A673 (cell line): ENCODE results near the gene P2RY11. TPM values are rescaled to one million over a fixed set of nuclear protein-coding genes. Genes with fewer than 3 reads are reported as not detected.

Experiments used
- BruUV-seq: library from RNA; stranded (reverse); fragments of 400-500 nt; replicated peaks from 2 replicates; lab custom pipeline; 2021; lab: Mats Ljungman, UMichigan
- CTCF ChIA-PET: fragments of 300-600 bp; sonication (Branson Sonifier 250); formaldehyde crosslinking; loops from one replicate; lab custom pipeline; 2022; ENCODE audit warnings: antibody characterized with exemption; lab: Charles Lee
- POLR2A ChIA-PET: fragments of 300-600 bp; sonication (Branson Sonifier 250); formaldehyde crosslinking; loops from one replicate; lab custom pipeline; 2022; ENCODE audit warnings: antibody characterized with exemption; ENCODE audit not compliant: low non-redundant PET; lab: Charles Lee
- DNase-seq: peaks from one replicate; pipeline ENCODE4 v3.0.0-alpha.2; 2015; ENCODE audit warnings: low spot score
- H3K27ac ChIP-seq: fragments of 200-600 bp; sonication (generic); 2 replicates; pipeline ENCODE4 v1.5.1; 2016; ENCODE audit warnings: mixed run types, low read depth, mild to moderate bottlenecking, mixed read lengths, antibody characterized with exemption, low read length; ENCODE audit not compliant: poor library complexity, severe bottlenecking
- H3K27me3 ChIP-seq: fragments of 200-600 bp; sonication (generic); replicated peaks from 2 replicates; pipeline ENCODE4 v1.6.1; 2017; ENCODE audit warnings: mixed run types, low read depth, mild to moderate bottlenecking, mixed read lengths, antibody characterized with exemption, low read length; ENCODE audit not compliant: insufficient read depth, poor library complexity
- H3K36me3 ChIP-seq: fragments of 200-600 bp; sonication (generic); 2 replicates; pipeline ENCODE4 v1.6.1; 2016; ENCODE audit warnings: mixed run types, mild to moderate bottlenecking, mixed read lengths, antibody characterized with exemption, low read length; ENCODE audit not compliant: insufficient read depth, poor library complexity, severe bottlenecking
- H3K4me1 ChIP-seq: fragments of 200-600 bp; sonication (generic); 2 replicates; pipeline ENCODE4 v1.6.1; 2017; ENCODE audit warnings: mixed run types, mild to moderate bottlenecking, mixed read lengths, antibody characterized with exemption, low read length; ENCODE audit not compliant: insufficient read depth, poor library complexity, severe bottlenecking
- H3K4me3 ChIP-seq: fragments of 200-600 bp; sonication (generic); 2 replicates; pipeline ENCODE4 v1.5.1; 2016; ENCODE audit warnings: low read depth, mixed run types, mild to moderate bottlenecking, mixed read lengths, low read length; ENCODE audit not compliant: poor library complexity, severe bottlenecking
- H3K9me3 ChIP-seq: fragments of 200-600 bp; sonication (generic); 2 replicates; pipeline ENCODE4 v1.6.1; 2016; ENCODE audit warnings: mixed run types, low read depth, mild to moderate bottlenecking, mixed read lengths, antibody characterized with exemption, low read length; ENCODE audit not compliant: poor library complexity, severe bottlenecking
- EZH2 ChIP-seq: fragments of 200-600 bp; sonication (generic); IDR thresholded peaks from 2 replicates; pipeline ENCODE4 v1.6.1; 2017; ENCODE audit warnings: borderline replicate concordance, low read depth, mild to moderate bottlenecking, mixed read lengths, antibody characterized with exemption, low read length; ENCODE audit not compliant: poor library complexity, severe bottlenecking
- intact Hi-C: fragments of 100-400 bp; cut with micrococcal nuclease; formaldehyde crosslinking; loops from one replicate; pipeline ENCODE4 v1.10.0; 2022; ENCODE audit not compliant: unreplicated experiment
- total RNA-seq: library from RNA; stranded (reverse); gene quantifications from 2 replicates; pipeline ENCODE4 v1.2.3, GENCODE V29; 2021
- TF ChIP-seq, protein P1 (sequence below): fragments of 300-800, 200-600 bp; sonication (generic); conservative IDR thresholded peaks from 2 replicates; pipeline ENCODE4 v1.5.1; 2017; ENCODE audit warnings: low read depth, mild to moderate bottlenecking, antibody characterized with exemption, low read length, moderate library complexity, mixed read lengths

P2RY11 gene
- total RNA-seq, 1 experiment from 2014 or later = 39.4 TPM

DNA sequence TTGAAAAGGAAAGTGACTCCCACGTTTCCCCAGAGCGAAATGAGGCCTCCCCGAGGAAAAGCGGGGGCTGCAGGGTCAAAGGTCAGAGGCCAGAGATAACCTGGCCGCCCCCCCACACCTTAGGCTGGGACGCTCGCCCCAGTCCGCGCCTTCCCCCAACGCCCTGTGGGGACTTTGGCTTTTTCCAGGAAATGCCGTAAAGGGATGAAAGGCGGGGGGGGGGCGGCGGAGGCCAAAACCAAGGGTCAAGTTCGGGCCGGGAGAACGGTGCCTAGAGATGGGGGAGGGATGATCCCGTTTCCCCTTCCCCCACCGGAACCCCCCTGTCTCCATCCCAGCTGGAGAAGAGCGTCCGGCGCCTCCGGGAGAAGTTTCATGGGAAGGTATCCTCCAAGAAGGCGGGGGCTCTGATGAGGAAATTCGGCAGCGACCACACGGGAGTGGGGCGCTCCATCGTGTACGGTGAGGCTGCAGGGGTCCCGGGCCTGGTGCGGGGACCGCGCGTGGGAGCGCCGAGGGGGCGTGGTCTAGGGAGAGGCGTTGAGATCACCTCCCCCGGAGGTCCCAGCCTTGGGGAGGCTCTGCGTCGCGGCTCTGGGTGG, 24.8 kb upstream of the P2RY11 start:
- intact Hi-C loops = no loop called here
- Histone ChIP-seq H3K4me1 (peaks cover 4% of the 10 kb centered on the region), H3K36me3 (no peaks in the 10 kb centered on the region), H3K27ac (peak overlapping the region; percentile 67), H3K27me3 (no peaks in the 10 kb centered on the region), H3K4me3 (peak overlapping the region; percentile 91), H3K9me3 (no peaks in the 10 kb centered on the region)
- ChIA-PET POLR2A (no interaction called here), CTCF (no interaction called here)
- no peak for TF ChIP-seq EZH2
- TF ChIP-seq, protein P1, sequence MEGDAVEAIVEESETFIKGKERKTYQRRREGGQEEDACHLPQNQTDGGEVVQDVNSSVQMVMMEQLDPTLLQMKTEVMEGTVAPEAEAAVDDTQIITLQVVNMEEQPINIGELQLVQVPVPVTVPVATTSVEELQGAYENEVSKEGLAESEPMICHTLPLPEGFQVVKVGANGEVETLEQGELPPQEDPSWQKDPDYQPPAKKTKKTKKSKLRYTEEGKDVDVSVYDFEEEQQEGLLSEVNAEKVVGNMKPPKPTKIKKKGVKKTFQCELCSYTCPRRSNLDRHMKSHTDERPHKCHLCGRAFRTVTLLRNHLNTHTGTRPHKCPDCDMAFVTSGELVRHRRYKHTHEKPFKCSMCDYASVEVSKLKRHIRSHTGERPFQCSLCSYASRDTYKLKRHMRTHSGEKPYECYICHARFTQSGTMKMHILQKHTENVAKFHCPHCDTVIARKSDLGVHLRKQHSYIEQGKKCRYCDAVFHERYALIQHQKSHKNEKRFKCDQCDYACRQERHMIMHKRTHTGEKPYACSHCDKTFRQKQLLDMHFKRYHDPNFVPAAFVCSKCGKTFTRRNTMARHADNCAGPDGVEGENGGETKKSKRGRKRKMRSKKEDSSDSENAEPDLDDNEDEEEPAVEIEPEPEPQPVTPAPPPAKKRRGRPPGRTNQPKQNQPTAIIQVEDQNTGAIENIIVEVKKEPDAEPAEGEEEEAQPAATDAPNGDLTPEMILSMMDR = no peak
- no peak for DNase-seq
- no TSS peak for BruUV-seq

DNA sequence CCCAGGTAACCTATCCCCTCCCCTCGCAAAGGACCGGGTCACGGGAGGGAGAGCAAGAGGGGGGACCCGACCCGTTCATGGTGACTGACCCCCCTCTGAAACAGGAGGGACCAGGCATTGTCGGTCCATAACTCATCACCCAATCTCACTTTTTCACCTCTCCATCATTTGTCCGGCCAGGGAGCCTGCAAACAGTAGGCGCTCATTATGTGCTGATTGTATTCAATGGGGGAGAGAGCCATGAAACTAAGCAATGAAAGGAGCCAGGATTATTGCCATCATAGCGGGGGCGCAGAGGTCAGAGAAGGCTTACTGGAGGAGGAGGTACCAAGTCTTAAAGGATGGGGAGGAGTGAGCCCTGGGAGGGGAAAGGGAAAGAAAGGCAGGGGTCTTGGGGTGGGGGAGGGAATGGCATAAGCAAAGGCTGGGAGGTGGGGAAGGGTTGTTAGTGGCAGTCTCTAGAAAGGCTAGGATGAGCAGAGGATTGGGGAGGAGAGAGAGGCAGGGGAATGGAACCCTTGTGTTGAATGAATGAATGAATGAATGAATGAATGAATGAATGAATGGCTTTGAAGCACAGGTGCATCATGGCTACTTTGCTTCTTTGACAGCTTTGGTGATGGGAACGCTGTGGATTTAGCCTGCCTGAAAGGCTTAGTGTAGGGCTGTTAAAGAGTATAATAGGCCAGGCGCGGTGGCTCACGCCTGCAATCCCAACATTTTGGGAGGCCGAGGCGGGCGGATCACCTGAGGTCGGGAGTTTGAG, 24.0 kb upstream of the P2RY11 start:
- ChIA-PET CTCF (no interaction called here), POLR2A (no interaction called here)
- no TSS peak for BruUV-seq
- Histone ChIP-seq H3K4me3 (peak overlapping the region; percentile 91), H3K4me1 (peaks cover 4% of the 10 kb centered on the region), H3K36me3 (no peaks in the 10 kb centered on the region), H3K27me3 (no peaks in the 10 kb centered on the region), H3K9me3 (no peaks in the 10 kb centered on the region), H3K27ac (no peak overlapping the region)
- TF ChIP-seq, protein P1 = no peak
- TF ChIP-seq EZH2 = no peak
- intact Hi-C loops = no loop called here
- DNase-seq = no peak

DNA sequence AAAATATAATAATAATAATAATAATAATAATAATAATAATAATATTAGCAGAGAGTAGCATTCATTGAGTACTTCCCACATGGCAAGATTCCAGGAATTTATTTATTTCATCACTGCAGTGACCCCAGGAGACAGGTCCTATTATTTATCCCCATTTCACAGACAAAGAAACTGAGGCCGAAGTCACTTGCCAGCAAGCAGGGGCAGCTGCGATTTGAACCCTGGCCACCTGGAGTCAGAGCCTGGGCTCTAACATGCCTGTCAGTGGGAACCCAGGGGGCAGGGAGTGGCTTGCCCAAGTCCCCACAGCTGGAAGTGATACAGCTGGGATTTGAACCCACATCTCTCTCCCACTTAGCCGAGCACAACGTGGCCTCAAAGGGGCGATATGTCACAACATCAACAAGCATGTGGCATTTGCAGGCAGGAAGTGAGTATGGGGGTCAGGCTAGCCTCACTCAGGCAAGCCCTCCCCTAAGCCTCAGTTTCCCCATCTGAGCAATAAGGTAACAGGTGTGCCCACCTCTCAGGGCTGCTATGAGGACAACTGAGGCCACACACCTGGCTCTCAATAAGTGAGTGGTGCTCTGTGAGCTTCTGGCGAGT, 22.4 kb upstream of the P2RY11 start:
- Histone ChIP-seq H3K27ac (no peak overlapping the region), H3K4me1 (peaks cover 4% of the 10 kb centered on the region), H3K27me3 (no peaks in the 10 kb centered on the region), H3K36me3 (no peaks in the 10 kb centered on the region), H3K9me3 (no peaks in the 10 kb centered on the region), H3K4me3 (no peak overlapping the region)
- ChIA-PET CTCF (no interaction called here), POLR2A (interaction anchor here (0.6 kb wide), 1 partner anchor 279 kb away, joined by 4 read pairs; no protein-coding TSS in a partner anchor)
- TF ChIP-seq, protein P1 = no peak
- no peak for TF ChIP-seq EZH2
- intact Hi-C loops = no loop called here
- no TSS peak for BruUV-seq
- no peak for DNase-seq
